Natural killer cell treated with Interleukin-12 subunit alpha and Interleukin-12 subunit beta and Interleukin-15 and Interleukin-18, amount 100 ng/mL, for 72 hours (primary cell): ENCODE data around the gene ZDHHC16. TPM values are rescaled to one million over a fixed set of nuclear protein-coding genes. Genes with fewer than 3 reads are reported as not detected.
"Not testable (repeated sequence)": the region's sequence is repeated elsewhere in the genome, so short reads cannot be mapped to it uniquely, and the experiment has no call there.

Source experiments
- ATAC-seq, 2 donors: fragments of 150-1000 bp; cut with Tn5 transposase in 1 of 2; sonication (Bioruptor Pico), chemical (Tn5 transposase) in 1 of 2; 2 replicates each; pipeline ENCODE4 v1.10.0; 2021
- DNase-seq: peaks from one replicate; pipeline ENCODE4 v3.0.0; 2022; ENCODE audit warnings: low spot score
- H3K27ac Mint-ChIP-seq, 2 donors: 1 replicate in 1 of 2; 2 replicates in 1 of 2; pipeline ENCODE4 v1.8.0; 2022; ENCODE audit warnings: mixed read lengths in 2 of 2, mild to moderate bottlenecking in 1 of 2, moderate library complexity in 1 of 2
- H3K27me3 Mint-ChIP-seq, 2 donors: 1 replicate in 1 of 2; 2 replicates in 1 of 2; pipeline ENCODE4 v1.8.0; 2022; ENCODE audit warnings: mixed read lengths in 2 of 2
- H3K36me3 Mint-ChIP-seq: one replicate; pipeline ENCODE4 v1.8.0; 2022; ENCODE audit warnings: mixed read lengths
- H3K4me1 Mint-ChIP-seq, 2 donors: 1 replicate in 1 of 2; 2 replicates in 1 of 2; pipeline ENCODE4 v1.8.0; 2022; ENCODE audit warnings: low read depth in 2 of 2, mixed read lengths in 2 of 2, mild to moderate bottlenecking in 1 of 2
- H3K4me3 Mint-ChIP-seq: one replicate; pipeline ENCODE4 v1.8.0; 2022; ENCODE audit warnings: mixed read lengths
- H3K9me3 Mint-ChIP-seq: 2 replicates; pipeline ENCODE4 v1.8.0; 2022; ENCODE audit warnings: mixed read lengths
- total RNA-seq, 2 donors: library from RNA; stranded (reverse); gene quantifications; one replicate each; pipeline ENCODE4 v1.2.3, GENCODE V29; 2022

ZDHHC16 gene
- total RNA-seq, 2 donors from 2014 or later = 43.6 to 61.2 TPM

DNA sequence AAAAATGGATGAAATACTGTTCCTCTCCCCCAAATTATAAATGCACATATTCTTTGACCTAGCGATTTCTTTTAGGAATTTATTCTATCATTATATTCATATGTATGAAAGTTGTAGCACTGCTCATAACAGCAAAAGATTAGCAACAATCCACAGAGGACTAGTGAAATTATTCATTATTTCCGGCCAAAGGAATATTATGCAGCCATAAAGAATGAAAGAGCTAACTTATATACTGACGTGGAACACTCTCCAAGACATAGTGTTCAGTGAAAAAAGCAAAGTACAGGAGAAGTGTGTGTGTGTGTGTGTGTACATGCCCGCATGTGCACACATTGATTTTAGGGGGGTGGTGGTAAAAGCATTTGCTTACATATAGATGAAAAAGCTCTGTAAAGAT, 28.9 kb downstream of the ZDHHC16 start:
- H3K27ac Mint-ChIP-seq = no peak overlapping the region
- peaks cover 30% of the 10 kb centered on the region for H3K36me3 Mint-ChIP-seq

DNA sequence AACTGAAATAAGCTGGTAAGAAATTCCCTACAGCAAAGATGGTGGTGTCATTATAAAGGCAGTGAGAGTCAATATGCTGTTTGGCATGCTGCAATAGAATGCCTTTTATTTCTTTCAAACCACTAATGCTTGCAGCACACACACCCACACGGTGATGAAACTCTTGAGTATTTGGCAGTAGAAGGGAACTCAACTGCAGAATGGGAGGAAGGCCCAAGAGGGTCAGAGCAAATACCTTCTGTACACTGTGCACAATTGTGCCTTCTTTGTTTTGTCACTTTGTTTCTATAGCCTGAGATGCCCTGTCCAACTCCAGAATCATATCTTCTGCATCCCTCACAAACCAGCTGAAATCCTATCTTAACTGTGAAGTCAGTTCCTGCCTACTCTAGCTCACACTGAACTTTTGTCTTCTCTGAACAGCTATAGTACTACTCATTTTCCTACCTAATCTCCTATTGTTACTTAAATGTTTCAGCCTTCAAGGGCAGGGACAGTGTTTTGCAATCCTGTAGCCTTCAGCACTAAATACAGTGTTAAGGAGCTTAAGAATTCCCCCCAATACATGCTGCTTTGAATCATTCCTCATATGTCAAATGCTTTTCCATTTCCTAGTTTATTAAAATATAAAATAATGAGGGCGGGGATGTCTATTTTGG, 30.1 kb downstream of the ZDHHC16 start:
- Mint-ChIP-seq H3K4me1 (peaks cover 0 to 6% of the 10 kb centered on the region in 2 donors), H3K36me3 (peaks cover 36% of the 10 kb centered on the region), H3K9me3 (no peaks in the 10 kb centered on the region), H3K27me3 (no peaks in the 10 kb centered on the region), H3K27ac (no peak overlapping the region), H3K4me3 (no peak overlapping the region)
- DNase-seq = no peak
- ATAC-seq = no peak

More for the DNA sequence above, 28.9 kb downstream of the ZDHHC16 start:
- Mint-ChIP-seq H3K4me1 (peaks cover 0 to 6% of the 10 kb centered on the region in 2 donors), H3K4me3 (no peak overlapping the region), H3K9me3 (no peaks in the 10 kb centered on the region), H3K27me3 (no peaks in the 10 kb centered on the region)
- DNase-seq = no peak
- no peak for ATAC-seq

DNA sequence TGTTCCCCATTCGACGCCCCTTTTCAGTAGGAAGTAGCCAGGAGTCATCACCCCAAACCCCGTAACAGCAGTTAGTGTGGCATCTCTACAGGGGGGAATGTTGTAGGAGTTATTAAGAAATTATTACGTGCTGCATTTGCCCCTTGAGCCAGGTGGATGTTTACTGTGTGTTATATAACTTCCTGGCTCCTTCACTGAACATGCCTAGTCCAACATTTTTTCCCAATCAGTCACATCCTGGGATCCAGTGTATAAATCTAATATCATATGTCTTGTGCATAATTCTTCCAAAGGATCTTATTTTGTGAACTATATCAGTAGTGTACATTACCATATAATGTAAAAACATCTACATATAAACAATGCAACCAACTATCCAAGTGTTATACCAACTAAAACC, 33.4 kb downstream of the ZDHHC16 start:
- H3K36me3 Mint-ChIP-seq = peaks cover 35% of the 10 kb centered on the region
- H3K4me3 Mint-ChIP-seq, ATAC-seq, H3K27ac Mint-ChIP-seq, H3K4me1 Mint-ChIP-seq, H3K27me3 Mint-ChIP-seq, H3K9me3 Mint-ChIP-seq, DNase-seq: not testable (repeated sequence)

DNA sequence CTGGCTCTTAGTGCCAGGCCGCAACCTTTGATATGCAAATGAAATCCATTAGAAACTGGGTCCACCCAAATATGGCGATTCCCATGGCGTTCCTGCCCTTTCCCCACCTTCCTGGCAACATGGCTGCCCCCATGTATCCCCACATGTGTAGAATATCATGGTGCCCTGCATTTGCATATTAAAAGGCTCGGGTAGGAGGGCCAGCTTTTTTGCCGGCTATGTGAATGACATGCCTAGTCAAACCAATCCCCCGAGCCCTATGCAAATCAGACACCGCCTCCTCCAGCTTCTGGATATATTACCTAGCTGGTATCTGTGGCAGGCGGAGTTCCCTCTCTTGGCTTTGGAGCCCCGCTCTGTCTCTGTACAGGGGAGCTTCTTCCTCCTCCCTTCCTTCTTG, 34.0 kb downstream of the ZDHHC16 start:
- Mint-ChIP-seq H3K27me3 (no peaks in the 10 kb centered on the region), H3K4me1 (peaks cover 0 to 5% of the 10 kb centered on the region in 2 donors), H3K36me3 (peaks cover 32% of the 10 kb centered on the region), H3K4me3 (no peak overlapping the region), H3K27ac (no peak overlapping the region), H3K9me3 (no peaks in the 10 kb centered on the region)
- DNase-seq (no peak), ATAC-seq (no peak)

DNA sequence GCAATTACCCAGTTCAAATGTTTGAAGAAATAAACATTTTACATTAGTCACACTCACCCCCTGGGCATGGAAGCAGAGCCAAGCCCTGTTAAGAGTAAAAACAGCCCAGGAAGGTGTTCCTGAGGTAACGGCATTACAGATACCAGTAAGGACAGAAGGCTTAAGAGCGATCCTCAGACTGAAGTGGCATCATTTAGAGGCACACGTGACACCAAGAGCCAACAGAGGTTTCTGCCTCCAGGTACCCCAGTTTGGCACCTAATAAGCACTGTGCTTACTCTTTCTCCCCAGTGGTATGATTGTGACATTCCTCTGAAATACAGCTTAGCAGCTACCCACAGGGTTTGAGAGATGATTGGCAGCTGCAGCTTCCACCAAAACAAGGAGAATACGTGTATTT, 35.1 kb downstream of the ZDHHC16 start:
- Mint-ChIP-seq H3K4me3 (no peak overlapping the region), H3K36me3 (peaks cover 20% of the 10 kb centered on the region), H3K27ac (no peak overlapping the region), H3K9me3 (no peaks in the 10 kb centered on the region), H3K4me1 (peaks cover 0 to 7% of the 10 kb centered on the region in 2 donors), H3K27me3 (no peaks in the 10 kb centered on the region)
- DNase-seq = no peak
- no peak for ATAC-seq

DNA sequence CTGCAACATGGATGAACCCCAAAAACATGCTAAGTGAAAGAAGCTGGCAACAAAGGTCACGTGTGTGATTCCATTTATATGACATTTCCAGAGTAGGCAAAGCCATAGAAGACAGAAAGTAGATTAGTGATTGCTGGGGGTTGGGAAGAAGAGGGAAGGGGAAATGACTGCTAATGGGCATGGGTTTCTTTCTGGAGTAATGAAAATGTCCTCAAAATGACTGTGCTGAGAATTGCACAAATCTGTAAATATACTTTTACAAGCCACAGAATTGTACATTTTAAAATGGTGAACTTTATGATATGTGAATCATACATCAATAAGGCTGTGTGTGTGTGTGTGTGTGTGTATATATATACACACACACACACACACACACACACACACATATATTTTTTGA, 36.4 kb downstream of the ZDHHC16 start:
- Mint-ChIP-seq H3K36me3 (peaks cover 13% of the 10 kb centered on the region), H3K9me3 (no peaks in the 10 kb centered on the region), H3K27me3 (no peaks in the 10 kb centered on the region), H3K4me3 (no peak overlapping the region), H3K27ac (no peak overlapping the region), H3K4me1 (peaks cover 0 to 12% of the 10 kb centered on the region in 2 donors)
- ATAC-seq (no peak), DNase-seq (no peak)

DNA sequence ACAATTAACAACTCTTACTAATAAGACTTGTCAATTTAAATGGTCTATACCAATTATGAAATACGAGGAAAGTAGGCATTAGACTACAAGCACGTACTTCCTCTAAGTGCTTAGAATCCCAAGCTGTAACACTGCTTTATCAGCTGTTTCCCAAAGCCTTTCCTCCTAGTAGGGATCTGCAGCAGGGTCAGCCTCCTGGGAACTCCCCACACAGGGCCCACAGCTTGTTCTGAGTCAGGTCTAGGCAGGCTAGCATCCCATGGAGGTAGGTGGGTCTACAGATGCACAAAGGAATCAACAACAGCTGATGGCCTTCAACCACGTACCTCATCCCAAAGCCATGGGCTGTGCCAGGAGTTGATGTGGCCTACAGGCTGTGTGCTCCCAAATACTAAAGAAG, 37.5 kb downstream of the ZDHHC16 start:
- H3K36me3 Mint-ChIP-seq = peaks cover 11% of the 10 kb centered on the region
- H3K27me3 Mint-ChIP-seq = no peaks in the 10 kb centered on the region
- ATAC-seq (no peak), DNase-seq (no peak)
- peaks cover 0 to 12% of the 10 kb centered on the region in 2 donors for H3K4me1 Mint-ChIP-seq
- H3K9me3 Mint-ChIP-seq = no peaks in the 10 kb centered on the region
- H3K4me3 Mint-ChIP-seq = no peak overlapping the region
- no peak overlapping the region for H3K27ac Mint-ChIP-seq

DNA sequence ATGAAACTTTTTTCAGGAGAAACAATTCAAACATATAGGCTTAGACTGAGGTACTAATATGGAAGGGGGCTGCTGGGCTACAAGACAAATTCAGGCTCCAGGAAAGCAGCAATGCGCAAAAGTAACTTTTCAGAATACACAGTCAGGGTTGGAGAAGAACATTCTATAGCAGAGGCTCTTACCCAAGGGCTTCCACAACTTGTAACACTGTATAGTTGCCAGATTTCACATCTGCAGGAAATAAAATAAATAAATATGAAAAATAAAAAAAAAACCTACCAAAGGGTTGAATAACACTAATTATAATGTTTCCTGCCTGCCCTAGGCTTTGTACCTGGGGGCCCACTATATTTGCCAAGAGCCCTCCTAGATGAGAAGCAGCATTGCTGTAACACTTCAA, 37.9 kb downstream of the ZDHHC16 start:
- no peaks in the 10 kb centered on the region for H3K27me3 Mint-ChIP-seq
- peaks cover 0 to 13% of the 10 kb centered on the region in 2 donors for H3K4me1 Mint-ChIP-seq
- no peak overlapping the region for H3K27ac Mint-ChIP-seq
- no peak for ATAC-seq
- H3K9me3 Mint-ChIP-seq = no peaks in the 10 kb centered on the region
- peaks cover 11% of the 10 kb centered on the region for H3K36me3 Mint-ChIP-seq
- no peak overlapping the region for H3K4me3 Mint-ChIP-seq
- DNase-seq = no peak

DNA sequence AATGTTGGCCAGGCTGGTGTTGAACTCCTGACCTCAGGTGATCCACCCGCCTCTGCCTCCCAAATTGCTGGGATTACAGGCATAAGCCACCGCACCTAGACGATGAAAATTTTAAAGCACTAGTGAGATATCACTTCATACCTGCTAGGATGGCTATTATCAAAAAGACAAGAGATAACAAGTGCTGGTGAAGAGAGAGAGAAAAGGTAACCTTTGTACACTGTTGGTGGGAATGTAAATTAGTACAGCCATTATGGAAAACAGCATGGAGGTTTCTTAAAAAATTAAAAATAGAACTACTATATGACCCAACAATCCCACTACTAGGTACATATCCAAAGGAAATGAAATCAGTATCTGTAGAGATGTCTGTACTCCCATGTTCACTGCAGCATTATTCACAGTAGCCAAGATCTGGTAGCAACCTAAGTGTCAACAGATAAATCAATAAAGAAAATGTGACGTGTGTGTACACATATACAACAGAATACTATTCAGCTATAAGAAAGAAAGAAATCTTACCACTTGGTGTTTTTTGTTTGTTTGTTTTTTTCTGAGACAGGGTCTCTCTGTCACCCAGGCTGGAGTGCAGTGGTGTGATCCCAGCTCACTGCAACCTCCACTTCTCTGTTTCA, 39.8 kb downstream of the ZDHHC16 start:
- Mint-ChIP-seq H3K36me3 (peaks cover 5% of the 10 kb centered on the region), H3K27me3 (no peaks in the 10 kb centered on the region), H3K4me3 (no peak overlapping the region), H3K4me1 (peaks cover 8 to 25% of the 10 kb centered on the region in 2 donors), H3K27ac (no peak overlapping the region), H3K9me3 (no peaks in the 10 kb centered on the region)
- DNase-seq (no peak), ATAC-seq (no peak)

DNA sequence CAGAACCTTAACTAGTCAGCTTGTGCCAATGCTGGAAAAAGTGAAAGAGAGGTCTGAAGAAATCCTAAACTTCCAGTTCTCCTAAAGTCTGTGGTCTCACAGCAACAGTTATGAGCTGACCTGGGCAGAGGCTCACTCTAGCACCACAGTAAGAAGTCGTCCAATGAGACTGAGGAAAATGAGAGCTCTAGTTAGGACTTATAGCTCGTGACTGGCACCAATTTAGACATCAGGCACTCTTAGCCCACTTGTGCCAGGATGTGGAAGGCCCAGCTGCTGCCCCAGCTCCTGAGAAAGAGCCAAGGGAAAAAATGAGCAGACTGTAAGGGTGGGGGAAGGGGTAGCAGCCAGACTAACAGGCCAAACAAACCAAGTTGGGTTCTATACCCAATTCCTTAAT, 44.6 kb downstream of the ZDHHC16 start:
- peak in 1 of 2 donors; percentile 48 for ATAC-seq
- Mint-ChIP-seq H3K4me1 (peaks cover 26 to 32% of the 10 kb centered on the region in 2 donors), H3K27ac (peak overlapping the region; percentile 30 to 56), H3K36me3 (no peaks in the 10 kb centered on the region), H3K27me3 (no peaks in the 10 kb centered on the region), H3K4me3 (peak overlapping the region; percentile 49), H3K9me3 (no peaks in the 10 kb centered on the region)
- DNase-seq = no peak

DNA sequence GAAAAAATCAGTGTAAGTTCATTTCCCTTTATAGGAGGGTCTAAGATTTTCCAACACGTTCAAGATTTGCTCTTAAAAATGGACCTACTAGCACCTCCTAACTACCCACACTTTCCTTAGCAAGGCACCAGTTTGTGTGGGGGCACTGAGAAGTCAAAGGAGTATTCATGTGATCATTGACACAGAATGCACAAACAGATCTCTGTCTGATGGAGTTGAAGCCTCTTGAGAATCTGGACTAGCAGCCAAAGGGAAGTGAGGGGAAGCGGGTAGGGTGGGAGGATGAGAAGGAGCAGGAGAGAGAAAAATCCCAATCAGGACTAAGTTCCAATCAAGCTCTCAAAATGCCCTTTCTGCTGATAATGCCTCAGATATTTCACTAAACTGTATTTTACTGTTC, 48.2 kb downstream of the ZDHHC16 start:
- Mint-ChIP-seq H3K9me3 (no peaks in the 10 kb centered on the region), H3K27me3 (no peaks in the 10 kb centered on the region), H3K4me1 (peaks cover 30 to 51% of the 10 kb centered on the region in 2 donors), H3K36me3 (no peaks in the 10 kb centered on the region), H3K4me3 (no peak overlapping the region), H3K27ac (peak overlapping the region in 1 of 2 donors; percentile 56)
- ATAC-seq (no peak), DNase-seq (no peak)

DNA sequence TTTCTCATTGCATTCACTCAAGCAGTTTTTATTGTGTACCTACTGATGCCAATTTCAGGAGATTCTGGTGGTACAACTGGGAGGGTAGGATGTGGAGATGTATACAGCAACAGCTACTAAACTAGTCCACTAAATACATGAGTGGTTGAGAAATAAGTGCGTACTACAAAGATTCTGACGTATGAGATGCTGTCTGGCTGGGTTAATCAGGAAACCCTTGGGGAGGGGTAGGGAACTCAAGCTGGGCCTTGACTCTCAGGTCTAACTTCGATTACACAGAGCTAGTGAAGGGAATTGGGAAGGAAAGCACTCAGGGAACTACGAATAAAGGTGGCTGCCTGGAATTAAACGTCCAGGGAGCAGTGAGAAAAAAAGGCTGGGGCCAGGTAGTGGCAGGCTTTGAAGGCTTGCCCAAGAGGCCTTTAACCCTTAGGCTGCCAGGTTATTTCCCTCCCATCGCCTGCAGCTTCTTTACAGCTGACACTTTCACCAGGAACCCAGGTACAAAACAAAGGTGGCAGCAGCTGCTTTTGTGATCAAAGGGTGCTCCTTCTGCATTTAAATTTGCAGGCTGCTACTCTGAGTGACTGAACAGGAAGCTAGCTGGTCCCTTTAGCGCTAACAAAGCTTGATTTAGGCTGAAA, 49.0 kb downstream of the ZDHHC16 start:
- peaks cover 28 to 54% of the 10 kb centered on the region in 2 donors for H3K4me1 Mint-ChIP-seq
- H3K36me3 Mint-ChIP-seq = no peaks in the 10 kb centered on the region
- no peaks in the 10 kb centered on the region for H3K9me3 Mint-ChIP-seq
- peak overlapping the region in 1 of 2 donors; percentile 56 for H3K27ac Mint-ChIP-seq
- DNase-seq = no peak
- H3K4me3 Mint-ChIP-seq = no peak overlapping the region
- no peak for ATAC-seq
- H3K27me3 Mint-ChIP-seq = peaks cover 0 to 2% of the 10 kb centered on the region in 2 donors

DNA sequence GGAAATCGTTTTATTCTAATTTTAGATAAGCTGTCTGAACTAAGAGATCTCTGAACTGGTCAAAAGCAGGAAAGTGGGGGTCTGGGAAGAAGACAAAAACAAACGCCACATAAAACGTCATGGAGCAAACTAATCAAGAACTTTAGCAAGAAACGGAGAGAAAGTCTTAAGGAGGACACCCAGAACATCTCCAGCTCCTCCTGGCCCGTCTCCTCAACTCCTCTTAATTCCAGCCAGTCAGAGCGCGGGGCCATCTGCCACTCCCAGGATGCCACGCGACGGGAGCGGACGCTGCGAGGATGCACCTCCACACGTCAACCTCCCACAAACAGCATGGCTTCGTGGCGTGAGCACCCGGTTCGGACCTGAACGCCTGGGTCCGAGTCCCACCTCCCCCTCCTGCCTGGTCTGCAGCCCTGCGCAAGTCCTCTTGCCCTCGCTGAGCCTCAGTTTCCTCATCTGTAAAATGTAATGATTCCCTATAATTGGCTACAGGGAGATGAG, 51.6 kb downstream of the ZDHHC16 start:
- H3K27me3 Mint-ChIP-seq = peaks cover 18 to 27% of the 10 kb centered on the region in 2 donors
- ATAC-seq = peak; percentile 36 to 53
- peak; percentile 84 for DNase-seq
- H3K4me1 Mint-ChIP-seq = peaks cover 23 to 55% of the 10 kb centered on the region in 2 donors
- no peaks in the 10 kb centered on the region for H3K36me3 Mint-ChIP-seq
- no peaks in the 10 kb centered on the region for H3K9me3 Mint-ChIP-seq
- peak overlapping the region; percentile 86 to 89 for H3K27ac Mint-ChIP-seq
- peak overlapping the region; percentile 98 for H3K4me3 Mint-ChIP-seq
